ENCODE data around the gene IGF1R.

IGF1R gene

DNA sequence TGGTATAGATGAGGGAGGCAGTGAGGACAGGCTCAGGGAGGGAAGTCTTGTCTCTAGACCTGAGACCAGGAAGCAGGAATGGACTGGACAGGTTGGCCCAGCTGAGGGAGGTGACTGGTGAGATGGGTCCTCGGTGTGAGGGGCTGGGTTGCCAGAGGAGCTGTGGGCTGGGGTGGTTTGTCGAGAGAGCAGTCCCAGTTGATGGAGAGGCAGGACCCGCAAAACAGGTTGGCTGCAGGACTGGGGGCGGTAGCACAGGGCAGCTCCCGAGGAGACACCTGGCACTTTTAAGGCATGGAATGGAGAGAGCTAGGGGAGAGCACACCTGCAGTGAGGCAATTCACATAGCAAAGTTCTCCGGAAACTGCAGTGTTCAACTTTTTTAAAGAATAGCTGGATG is 14.7 kb downstream of the IGF1R start:
- peaks cover 41% of the 10 kb centered on the region for H3K4me1 ChIP-seq (ENCODE audit: control insufficient read depth, low read depth, low read length)
- H3K27ac ChIP-seq (ENCODE audit: low read length) = no peak overlapping the region
- no peak overlapping the region for H3K9ac ChIP-seq (ENCODE audit: low read length)
- no peaks in the 10 kb centered on the region for H3K9me3 ChIP-seq (ENCODE audit: control insufficient read depth, low read depth, low read length)
- H3K4me3 ChIP-seq (ENCODE audit: low read length) = no peak overlapping the region
- H3K36me3 ChIP-seq (ENCODE audit: control insufficient read depth, low read depth, low read length) = no peaks in the 10 kb centered on the region
- no peaks in the 10 kb centered on the region for H3K27me3 ChIP-seq (ENCODE audit: control insufficient read depth, insufficient read depth, low read length)

DNA sequence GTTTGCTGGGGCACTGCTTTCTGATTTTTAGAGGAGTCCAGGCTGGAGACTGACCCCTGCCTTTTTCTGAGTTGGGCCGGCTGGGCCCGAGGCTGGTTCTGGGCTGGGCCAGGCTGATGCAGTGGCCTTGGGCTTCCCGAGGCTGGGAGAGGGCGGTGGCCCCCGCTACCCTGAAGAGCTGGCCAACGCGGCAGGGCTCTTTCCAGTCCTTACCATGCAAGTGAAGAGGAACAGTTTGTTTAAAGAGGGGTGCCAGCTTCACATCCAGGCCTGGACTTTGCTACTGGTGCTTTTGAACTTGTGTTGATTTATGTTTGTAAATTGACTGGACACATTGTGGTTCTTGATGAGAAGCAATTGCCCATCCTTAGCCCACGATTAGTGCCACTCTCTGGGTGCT is 15.3 kb downstream of the IGF1R start:
- no peaks in the 10 kb centered on the region for H3K9me3 ChIP-seq (ENCODE audit: control insufficient read depth, low read depth, low read length)
- H3K27me3 ChIP-seq (ENCODE audit: control insufficient read depth, insufficient read depth, low read length) = no peaks in the 10 kb centered on the region
- H3K4me3 ChIP-seq (ENCODE audit: low read length) = no peak overlapping the region
- no peak overlapping the region for H3K27ac ChIP-seq (ENCODE audit: low read length)
- H3K4me1 ChIP-seq (ENCODE audit: control insufficient read depth, low read depth, low read length) = peaks cover 45% of the 10 kb centered on the region
- H3K9ac ChIP-seq (ENCODE audit: low read length) = no peak overlapping the region
- H3K36me3 ChIP-seq (ENCODE audit: control insufficient read depth, low read depth, low read length) = no peaks in the 10 kb centered on the region

GRCh38 chr15:98666441-98666840 is 18.1 kb downstream of the IGF1R start:
- Histone ChIP-seq H3K9me3 (ENCODE audit: control insufficient read depth, low read depth, low read length) (no peaks in the 10 kb centered on the region), H3K4me1 (ENCODE audit: control insufficient read depth, low read depth, low read length) (peaks cover 58% of the 10 kb centered on the region), H3K4me3 (ENCODE audit: low read length) (no peak overlapping the region), H3K36me3 (ENCODE audit: control insufficient read depth, low read depth, low read length) (no peaks in the 10 kb centered on the region), H3K27me3 (ENCODE audit: control insufficient read depth, insufficient read depth, low read length) (no peaks in the 10 kb centered on the region), H3K27ac (ENCODE audit: low read length) (no peak overlapping the region), H3K9ac (ENCODE audit: low read length) (no peak overlapping the region)

- Histone ChIP-seq H3K36me3 (ENCODE audit: control insufficient read depth, low read depth, low read length) (no peaks in the 10 kb centered on the region), H3K9me3 (ENCODE audit: control insufficient read depth, low read depth, low read length) (no peaks in the 10 kb centered on the region), H3K4me3 (ENCODE audit: low read length) (no peak overlapping the region), H3K27ac (ENCODE audit: low read length) (no peak overlapping the region), H3K9ac (ENCODE audit: low read length) (no peak overlapping the region), H3K4me1 (ENCODE audit: control insufficient read depth, low read depth, low read length) (peaks cover 62% of the 10 kb centered on the region), H3K27me3 (ENCODE audit: control insufficient read depth, insufficient read depth, low read length) (no peaks in the 10 kb centered on the region)
These were observed 18.5 kb downstream of the IGF1R start for GRCh38 chr15:98666841-98667240.

DNA sequence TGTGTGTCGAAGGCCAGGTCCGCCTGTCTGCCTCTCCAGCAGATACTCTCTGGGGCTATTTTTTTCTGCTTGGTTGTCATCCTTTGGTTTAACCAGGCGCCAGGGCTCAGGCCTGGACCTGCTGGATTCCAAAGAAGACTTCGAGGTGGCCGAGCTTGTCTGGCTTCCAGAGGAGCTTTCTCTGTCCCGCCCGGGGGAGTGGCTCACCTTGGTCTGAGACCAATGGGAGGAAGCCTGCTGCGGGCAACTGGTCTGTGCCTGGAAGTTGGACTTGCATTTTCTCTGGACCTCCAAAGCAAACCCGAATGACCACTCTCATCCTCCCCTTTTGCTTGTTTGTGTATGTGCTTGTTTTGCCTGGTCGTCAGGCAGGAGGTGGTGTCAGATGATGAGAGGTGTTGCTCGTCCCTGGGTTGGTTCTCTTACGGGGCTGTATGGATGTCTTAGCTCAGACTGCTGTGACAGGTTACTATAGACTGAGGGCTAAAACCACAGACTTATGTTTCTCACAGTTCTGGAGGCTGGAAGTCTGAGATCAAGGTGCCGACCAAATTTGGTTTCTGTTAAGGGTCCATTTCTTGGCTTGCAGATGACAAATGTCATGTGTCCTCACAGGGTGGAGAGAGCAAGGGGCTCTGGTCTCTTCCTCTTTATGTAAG is 19.3 kb downstream of the IGF1R start:
- H3K9me3 ChIP-seq (ENCODE audit: control insufficient read depth, low read depth, low read length) = no peaks in the 10 kb centered on the region
- peaks cover 61% of the 10 kb centered on the region for H3K4me1 ChIP-seq (ENCODE audit: control insufficient read depth, low read depth, low read length)
- H3K27ac ChIP-seq (ENCODE audit: low read length) = no peak overlapping the region
- no peaks in the 10 kb centered on the region for H3K36me3 ChIP-seq (ENCODE audit: control insufficient read depth, low read depth, low read length)
- no peak overlapping the region for H3K9ac ChIP-seq (ENCODE audit: low read length)
- H3K4me3 ChIP-seq (ENCODE audit: low read length) = no peak overlapping the region
- no peaks in the 10 kb centered on the region for H3K27me3 ChIP-seq (ENCODE audit: control insufficient read depth, insufficient read depth, low read length)

DNA sequence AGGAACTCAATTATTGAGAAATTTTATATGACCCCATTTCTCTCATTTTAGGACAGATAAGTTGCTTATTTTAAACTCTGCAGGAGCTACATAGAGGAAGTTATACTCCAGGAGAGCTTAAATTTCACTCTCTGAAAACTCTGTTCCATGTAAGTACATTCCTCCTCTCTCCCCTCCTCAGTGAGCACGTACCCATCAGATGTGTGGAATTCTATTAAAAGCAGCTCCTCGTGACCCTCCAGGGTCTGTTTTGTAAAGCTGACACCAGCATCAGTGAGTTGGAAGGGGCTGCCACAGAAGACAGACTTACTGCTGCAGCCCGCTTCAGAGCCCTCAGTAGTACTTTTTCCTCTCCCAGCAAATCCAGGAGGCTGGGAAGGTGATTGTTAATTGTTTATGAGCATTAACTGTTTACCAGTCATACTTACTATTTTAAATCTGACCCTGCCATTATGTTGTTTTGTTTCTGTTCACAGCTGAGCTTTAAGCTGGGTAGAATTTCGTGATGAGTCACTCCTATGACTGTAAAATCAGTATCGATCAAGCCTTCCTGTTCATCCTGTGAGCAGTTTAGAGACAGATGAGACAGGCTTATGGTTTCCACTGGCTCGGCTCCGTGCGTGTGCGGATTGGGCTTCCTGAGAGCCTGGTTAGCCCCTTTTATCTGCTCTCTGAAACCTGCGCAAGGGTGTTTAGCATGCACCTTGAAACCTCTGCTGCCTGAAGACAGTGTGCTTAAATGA is 20.4 kb downstream of the IGF1R start:
- Histone ChIP-seq H3K27ac (ENCODE audit: low read length) (no peak overlapping the region), H3K9ac (ENCODE audit: low read length) (no peak overlapping the region), H3K36me3 (ENCODE audit: control insufficient read depth, low read depth, low read length) (no peaks in the 10 kb centered on the region), H3K4me3 (ENCODE audit: low read length) (no peak overlapping the region), H3K27me3 (ENCODE audit: control insufficient read depth, insufficient read depth, low read length) (no peaks in the 10 kb centered on the region), H3K9me3 (ENCODE audit: control insufficient read depth, low read depth, low read length) (no peaks in the 10 kb centered on the region), H3K4me1 (ENCODE audit: control insufficient read depth, low read depth, low read length) (peaks cover 57% of the 10 kb centered on the region)

- Histone ChIP-seq H3K27ac (ENCODE audit: low read length) (no peak overlapping the region), H3K9me3 (ENCODE audit: control insufficient read depth, low read depth, low read length) (no peaks in the 10 kb centered on the region), H3K36me3 (ENCODE audit: control insufficient read depth, low read depth, low read length) (no peaks in the 10 kb centered on the region), H3K4me1 (ENCODE audit: control insufficient read depth, low read depth, low read length) (peaks cover 63% of the 10 kb centered on the region), H3K9ac (ENCODE audit: low read length) (no peak overlapping the region), H3K27me3 (ENCODE audit: control insufficient read depth, insufficient read depth, low read length) (no peaks in the 10 kb centered on the region), H3K4me3 (ENCODE audit: low read length) (no peak overlapping the region)
These were observed 21.3 kb downstream of the IGF1R start for GRCh38 chr15:98669638-98670037.

- Histone ChIP-seq H3K27ac (ENCODE audit: low read length) (peak overlapping the region; percentile 48), H3K27me3 (ENCODE audit: control insufficient read depth, insufficient read depth, low read length) (no peaks in the 10 kb centered on the region), H3K4me1 (ENCODE audit: control insufficient read depth, low read depth, low read length) (peaks cover 61% of the 10 kb centered on the region), H3K9ac (ENCODE audit: low read length) (peak overlapping the region; percentile 52), H3K36me3 (ENCODE audit: control insufficient read depth, low read depth, low read length) (no peaks in the 10 kb centered on the region), H3K9me3 (ENCODE audit: control insufficient read depth, low read depth, low read length) (no peaks in the 10 kb centered on the region), H3K4me3 (ENCODE audit: low read length) (peak overlapping the region; percentile 44)
These were observed 23.0 kb downstream of the IGF1R start for GRCh38 chr15:98671060-98672008.

DNA sequence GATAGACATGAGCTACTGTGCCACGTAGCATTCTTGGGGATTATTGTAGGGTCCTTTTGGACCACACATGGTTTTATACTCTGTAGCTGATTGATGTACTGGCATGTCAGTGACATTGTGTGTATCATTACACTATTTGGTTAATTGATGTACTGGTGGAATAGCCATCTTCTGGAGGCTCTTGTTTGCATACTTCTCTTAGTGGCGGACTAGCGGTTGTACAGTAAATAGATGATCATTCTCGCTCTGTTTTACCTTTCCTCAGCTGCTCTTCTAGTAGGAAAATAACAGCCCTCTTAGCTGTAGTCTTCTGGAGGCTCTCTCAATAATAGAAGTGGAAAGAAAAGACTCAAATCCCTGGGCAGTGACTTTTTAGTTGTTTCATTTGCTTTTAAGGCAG is 24.8 kb downstream of the IGF1R start:
- Histone ChIP-seq H3K4me1 (ENCODE audit: control insufficient read depth, low read depth, low read length) (peaks cover 52% of the 10 kb centered on the region), H3K9me3 (ENCODE audit: control insufficient read depth, low read depth, low read length) (no peaks in the 10 kb centered on the region), H3K9ac (ENCODE audit: low read length) (no peak overlapping the region), H3K36me3 (ENCODE audit: control insufficient read depth, low read depth, low read length) (no peaks in the 10 kb centered on the region), H3K27ac (ENCODE audit: low read length) (no peak overlapping the region), H3K27me3 (ENCODE audit: control insufficient read depth, insufficient read depth, low read length) (no peaks in the 10 kb centered on the region), H3K4me3 (ENCODE audit: low read length) (no peak overlapping the region)

GRCh38 chr15:98674336-98674735 is 26.0 kb downstream of the IGF1R start:
- Histone ChIP-seq H3K4me3 (ENCODE audit: low read length) (no peak overlapping the region), H3K9me3 (ENCODE audit: control insufficient read depth, low read depth, low read length) (no peaks in the 10 kb centered on the region), H3K36me3 (ENCODE audit: control insufficient read depth, low read depth, low read length) (no peaks in the 10 kb centered on the region), H3K27me3 (ENCODE audit: control insufficient read depth, insufficient read depth, low read length) (no peaks in the 10 kb centered on the region), H3K27ac (ENCODE audit: low read length) (no peak overlapping the region), H3K9ac (ENCODE audit: low read length) (no peak overlapping the region), H3K4me1 (ENCODE audit: control insufficient read depth, low read depth, low read length) (peaks cover 40% of the 10 kb centered on the region)

DNA sequence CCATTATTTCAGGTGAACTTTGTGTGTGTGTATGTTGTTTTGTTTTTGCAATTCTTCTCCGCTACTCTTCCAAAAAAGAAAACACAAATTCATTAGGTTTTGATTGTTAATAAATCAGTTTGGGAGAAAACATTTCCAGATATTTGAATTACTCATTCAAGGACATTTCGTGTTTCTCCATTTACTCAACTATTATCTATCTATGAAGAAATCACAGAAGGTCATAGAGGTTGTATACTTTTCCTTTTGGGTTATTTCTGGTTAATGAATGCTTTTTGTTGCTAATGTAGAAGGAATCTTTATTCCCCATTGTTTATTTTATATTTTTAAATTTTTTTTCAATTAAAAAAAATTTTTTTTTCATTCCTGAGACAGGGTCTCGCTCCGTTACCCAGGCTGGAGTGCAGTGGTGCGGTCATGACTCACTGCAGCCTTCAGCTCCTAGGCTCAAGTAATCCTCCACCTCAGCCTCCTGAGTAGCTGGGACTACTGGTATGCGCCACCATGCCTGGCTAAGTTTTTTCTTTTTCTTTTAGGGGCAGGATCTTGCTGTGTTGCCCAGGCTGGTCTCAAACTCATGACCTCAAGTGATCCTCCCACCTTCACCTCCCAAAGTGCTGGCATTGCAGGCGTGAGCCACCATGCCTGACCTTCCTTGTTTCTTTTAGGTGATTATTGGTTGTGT is 28.4 kb downstream of the IGF1R start:
- H3K36me3 ChIP-seq (ENCODE audit: control insufficient read depth, low read depth, low read length) = no peaks in the 10 kb centered on the region
- no peak overlapping the region for H3K4me3 ChIP-seq (ENCODE audit: low read length)
- H3K27me3 ChIP-seq (ENCODE audit: control insufficient read depth, insufficient read depth, low read length) = no peaks in the 10 kb centered on the region
- H3K27ac ChIP-seq (ENCODE audit: low read length) = no peak overlapping the region
- no peaks in the 10 kb centered on the region for H3K9me3 ChIP-seq (ENCODE audit: control insufficient read depth, low read depth, low read length)
- H3K4me1 ChIP-seq (ENCODE audit: control insufficient read depth, low read depth, low read length) = peaks cover 17% of the 10 kb centered on the region
- no peak overlapping the region for H3K9ac ChIP-seq (ENCODE audit: low read length)

Measured in iPS-18a (cell line).